A549 (cell line): ENCODE results near the gene CACFD1.

Source experiments
- CBX2 ChIP-seq: fragments of 200-600 bp; sonication (generic); IDR thresholded peaks from 2 replicates; pipeline ENCODE4 v1.6.1; 2016; ENCODE audit warnings: low read depth, mild to moderate bottlenecking, borderline replicate concordance
- CEBPB ChIP-seq, 2 experiments: fragments of >200 bp in 1 of 2; sonication (Bioruptor Twin) in 1 of 2; formaldehyde crosslinking in 1 of 2; IDR thresholded peaks; 2 replicates each; pipeline ENCODE4 v1.6.1; 2012 to 2016
- EP300 ChIP-seq, 2 experiments: fragments of >200 bp; sonication (Bioruptor Twin); formaldehyde crosslinking; IDR thresholded peaks; 2 replicates in 1 of 2; 3 replicates in 1 of 2; pipeline ENCODE4 v1.6.1; 2016 to 2017
- FOXS1 ChIP-seq: fragments of 250-450 bp; sonication (Bioruptor Pico); IDR thresholded peaks from 2 replicates; pipeline ENCODE4 v1.5.0; 2020; ENCODE audit warnings: mild to moderate bottlenecking, moderate library complexity
- MAFK ChIP-seq: fragments of 450-650 bp; IDR thresholded peaks from 2 replicates; pipeline ENCODE4 v1.6.1; 2014; ENCODE audit not compliant: partially characterized antibody
- POLR2A ChIP-seq: IDR thresholded peaks from 2 replicates; pipeline ENCODE4 v1.6.1; 2012; ENCODE audit warnings: mild to moderate bottlenecking, low read length
- RAD21 ChIP-seq, 2 experiments: fragments of >200 bp in 1 of 2; sonication (Bioruptor Twin) in 1 of 2; formaldehyde crosslinking in 1 of 2; IDR thresholded peaks in 1 of 2; conservative IDR thresholded peaks in 1 of 2; 2 replicates in 1 of 2; 3 replicates in 1 of 2; pipeline ENCODE4 v1.6.1; 2012 to 2018; ENCODE audit warnings: inconsistent platforms in 1 of 2
- SMC3 ChIP-seq: fragments of >200 bp; sonication (Bioruptor Twin); formaldehyde crosslinking; IDR thresholded peaks from 3 replicates; pipeline ENCODE4 v1.6.1; 2018; ENCODE audit warnings: inconsistent platforms
- ZNF302 ChIP-seq: fragments of 250-450 bp; sonication (Bioruptor Pico); IDR thresholded peaks from 2 replicates; pipeline ENCODE4 v1.9.0; 2021; ENCODE audit warnings: inconsistent platforms, mild to moderate bottlenecking, moderate library complexity
- TF ChIP-seq, protein P1 (sequence below): IDR thresholded peaks from 2 replicates; pipeline ENCODE4 v1.6.1; 2012
- TF ChIP-seq, protein P2 (sequence below): fragments of >200 bp; sonication (Bioruptor Twin); formaldehyde crosslinking; IDR thresholded peaks from 3 replicates; pipeline ENCODE4 v1.5.1; 2016
- TF ChIP-seq, protein P3 (sequence below): fragments of 450-650 bp; IDR thresholded peaks from 2 replicates; pipeline ENCODE4 v1.6.1; 2014; ENCODE audit warnings: antibody characterized with exemption

DNA sequence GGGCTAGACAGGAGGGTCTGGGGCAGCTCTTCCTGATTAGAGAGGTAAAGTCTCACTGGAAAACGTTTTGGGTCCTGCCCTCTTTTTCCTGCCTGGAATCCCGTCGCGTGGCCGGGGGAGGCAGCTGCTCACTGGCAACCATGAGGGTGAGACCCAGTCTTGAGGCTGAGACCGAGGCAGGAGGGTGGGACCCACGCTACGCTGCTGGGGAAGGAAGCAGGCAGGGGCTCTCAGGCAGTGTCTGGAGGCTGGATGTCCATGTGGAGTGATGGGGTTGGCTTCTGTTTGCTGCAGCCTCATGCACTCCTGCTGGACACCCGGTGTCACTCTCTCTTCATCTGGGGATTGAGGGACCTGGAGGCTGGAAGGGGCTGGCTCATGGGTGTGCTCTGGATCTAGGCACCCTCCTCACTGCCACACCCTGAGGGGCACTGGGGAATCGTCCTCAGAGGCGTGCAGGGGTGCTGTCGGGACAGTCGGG, 30.5 kb downstream of the CACFD1 start:
- TF ChIP-seq POLR2A = no peak
- no peak for TF ChIP-seq ZNF302
- TF ChIP-seq, protein P1, sequence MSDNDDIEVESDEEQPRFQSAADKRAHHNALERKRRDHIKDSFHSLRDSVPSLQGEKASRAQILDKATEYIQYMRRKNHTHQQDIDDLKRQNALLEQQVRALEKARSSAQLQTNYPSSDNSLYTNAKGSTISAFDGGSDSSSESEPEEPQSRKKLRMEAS = no peak
- TF ChIP-seq CEBPB (IDR thresholded peaks at IDR 0.05) = no peak
- TF ChIP-seq, protein P2, sequence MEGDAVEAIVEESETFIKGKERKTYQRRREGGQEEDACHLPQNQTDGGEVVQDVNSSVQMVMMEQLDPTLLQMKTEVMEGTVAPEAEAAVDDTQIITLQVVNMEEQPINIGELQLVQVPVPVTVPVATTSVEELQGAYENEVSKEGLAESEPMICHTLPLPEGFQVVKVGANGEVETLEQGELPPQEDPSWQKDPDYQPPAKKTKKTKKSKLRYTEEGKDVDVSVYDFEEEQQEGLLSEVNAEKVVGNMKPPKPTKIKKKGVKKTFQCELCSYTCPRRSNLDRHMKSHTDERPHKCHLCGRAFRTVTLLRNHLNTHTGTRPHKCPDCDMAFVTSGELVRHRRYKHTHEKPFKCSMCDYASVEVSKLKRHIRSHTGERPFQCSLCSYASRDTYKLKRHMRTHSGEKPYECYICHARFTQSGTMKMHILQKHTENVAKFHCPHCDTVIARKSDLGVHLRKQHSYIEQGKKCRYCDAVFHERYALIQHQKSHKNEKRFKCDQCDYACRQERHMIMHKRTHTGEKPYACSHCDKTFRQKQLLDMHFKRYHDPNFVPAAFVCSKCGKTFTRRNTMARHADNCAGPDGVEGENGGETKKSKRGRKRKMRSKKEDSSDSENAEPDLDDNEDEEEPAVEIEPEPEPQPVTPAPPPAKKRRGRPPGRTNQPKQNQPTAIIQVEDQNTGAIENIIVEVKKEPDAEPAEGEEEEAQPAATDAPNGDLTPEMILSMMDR = no peak
- no peak for TF ChIP-seq EP300 (IDR thresholded peaks at IDR 0.05)
- TF ChIP-seq SMC3 = no peak
- TF ChIP-seq CBX2 = no peak
- no peak for TF ChIP-seq FOXS1
- no peak for TF ChIP-seq MAFK
- no peak for TF ChIP-seq RAD21 (conservative IDR thresholded peaks at IDR 0.05 in 1 of 2, IDR thresholded peaks at IDR 0.05 in 1 of 2)
- TF ChIP-seq, protein P3, sequence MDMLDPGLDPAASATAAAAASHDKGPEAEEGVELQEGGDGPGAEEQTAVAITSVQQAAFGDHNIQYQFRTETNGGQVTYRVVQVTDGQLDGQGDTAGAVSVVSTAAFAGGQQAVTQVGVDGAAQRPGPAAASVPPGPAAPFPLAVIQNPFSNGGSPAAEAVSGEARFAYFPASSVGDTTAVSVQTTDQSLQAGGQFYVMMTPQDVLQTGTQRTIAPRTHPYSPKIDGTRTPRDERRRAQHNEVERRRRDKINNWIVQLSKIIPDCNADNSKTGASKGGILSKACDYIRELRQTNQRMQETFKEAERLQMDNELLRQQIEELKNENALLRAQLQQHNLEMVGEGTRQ = no peak
